Umbilical cord (tissue), 2 donors: Measurements from ENCODE around the gene G6PC3. TPM values are rescaled to one million over a fixed set of nuclear protein-coding genes. Genes with fewer than 3 reads are reported as not detected.

ENCODE experiments used
- DNase-seq: peaks from one replicate; pipeline ENCODE4 v3.0.0-alpha.2; 2015; ENCODE audit warnings: low spot score
- total RNA-seq: library from RNA; depleted of rRNA; stranded (reverse); fragments of >200 nt; gene quantifications from one replicate; pipeline ENCODE4 v1.2.3, GENCODE V29; 2014; ENCODE audit warnings: low replicate concordance; ENCODE audit not compliant: insufficient read depth

G6PC3 gene
- total RNA-seq, 1 donor from 2014 or later, result 3.6 TPM

DNA sequence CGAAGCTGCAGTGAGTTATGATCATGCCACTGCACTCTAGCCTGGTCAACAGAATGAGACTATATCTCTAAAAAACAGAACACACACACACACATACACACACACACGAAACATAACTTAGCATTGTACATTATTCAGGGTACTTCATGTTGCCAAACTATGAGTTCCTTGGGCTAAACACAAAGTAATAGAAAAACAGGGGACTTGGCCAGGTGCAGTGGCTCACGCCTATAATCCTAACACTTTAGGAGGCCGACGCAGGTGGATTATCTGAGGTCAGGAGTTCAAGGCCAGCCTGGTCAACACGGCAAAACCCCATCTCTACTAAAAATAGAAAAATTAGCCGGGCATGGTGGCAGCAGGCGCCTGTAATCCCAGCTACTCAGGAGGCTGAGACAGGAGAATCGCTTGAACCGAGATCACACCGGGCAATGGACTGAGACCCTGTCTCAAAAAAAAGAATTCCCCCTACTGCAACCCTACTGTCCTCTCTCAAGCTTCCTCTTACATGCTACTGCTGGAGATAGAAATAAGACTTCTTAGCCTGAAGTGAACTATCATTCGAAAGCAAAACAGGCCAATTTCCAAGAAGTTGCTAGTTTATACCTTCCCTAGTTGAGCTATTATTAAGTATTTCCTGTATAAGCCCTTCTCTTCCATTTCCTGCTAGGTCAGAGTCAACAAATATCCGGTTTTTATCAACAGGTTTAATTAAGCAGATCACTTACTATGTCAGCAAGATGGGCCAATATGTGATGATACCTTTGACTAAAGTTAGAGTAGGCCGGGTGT lies 11.2 kb upstream of the G6PC3 start:
- DNase-seq, result no peak

DNA sequence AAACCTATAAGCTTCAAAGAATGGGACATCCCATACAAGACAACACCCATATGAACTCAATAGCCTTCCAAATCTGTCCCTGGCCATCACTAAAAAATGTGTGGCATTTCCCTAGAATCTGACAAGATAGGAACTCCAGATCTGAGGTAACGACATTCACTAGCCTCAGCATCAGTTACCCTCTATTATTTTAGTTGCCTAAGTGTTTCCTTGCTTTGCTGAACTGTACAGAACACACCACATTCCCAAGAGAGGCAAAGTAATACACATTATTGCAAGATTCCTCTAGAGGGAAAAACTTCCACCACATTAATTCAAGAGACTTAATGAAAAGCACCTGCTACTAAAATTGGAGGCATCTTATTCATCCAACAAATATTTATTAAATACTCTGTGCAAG lies 9.1 kb upstream of the G6PC3 start:
- no peak for DNase-seq

DNA sequence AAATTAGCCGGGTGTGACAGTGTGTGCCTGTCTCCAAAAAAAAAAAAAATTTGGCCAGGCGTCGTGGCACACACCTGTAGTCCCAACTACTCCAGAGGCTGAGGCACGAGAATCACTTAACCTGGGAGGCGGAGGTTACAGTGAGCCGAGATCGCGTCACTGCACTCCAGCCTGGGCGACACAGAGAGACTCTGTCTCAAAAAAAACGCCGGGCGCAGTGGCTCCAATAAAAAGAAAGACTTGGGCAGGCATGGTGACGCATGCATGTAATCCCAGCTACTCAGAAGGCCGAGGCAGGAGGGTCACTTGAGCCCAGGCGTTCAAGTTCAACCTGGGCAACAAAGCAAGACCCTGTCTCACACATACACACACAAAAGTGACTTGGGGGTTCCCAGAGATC lies 7.7 kb upstream of the G6PC3 start:
- DNase-seq, result no peak

- DNase-seq, result no peak
These were observed 6.6 kb upstream of the G6PC3 start for GRCh38 chr17:44063704-44064639.

DNA sequence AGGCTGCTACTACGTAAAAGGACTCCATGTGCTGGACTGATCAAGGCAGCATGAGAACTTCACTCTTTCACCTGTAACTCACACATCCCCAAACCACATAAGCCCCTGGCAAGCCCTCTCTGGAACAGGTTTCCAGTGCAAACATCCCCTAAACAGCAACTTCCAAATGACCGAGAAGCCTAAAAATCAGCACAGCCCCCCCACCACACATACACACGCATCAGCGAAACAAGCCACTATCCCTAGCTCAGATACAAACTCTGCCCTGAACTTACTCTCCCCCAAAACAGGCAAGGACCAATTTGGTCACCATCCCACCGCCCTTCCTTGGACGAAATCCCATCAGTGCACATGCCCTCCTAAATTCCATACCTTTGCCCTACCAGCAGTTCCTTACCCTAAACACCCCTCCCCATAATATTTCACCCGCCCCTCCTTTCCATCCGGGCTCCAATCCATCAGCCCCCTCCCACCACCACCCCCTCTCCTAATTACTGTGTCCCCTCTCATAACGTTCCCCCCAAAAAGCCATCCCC lies 4.8 kb upstream of the G6PC3 start:
- DNase-seq, result peak; percentile 17

- DNase-seq, result peak; percentile 92
These were observed 4.2 kb upstream of the G6PC3 start, which contains the start of gene LSM12 for GRCh38 chr17:44066204-44066930. Gene LSM12 (minus strand): TSS chr17:44066671. CDS start chr17:44066587, 84 bp downstream.

DNA sequence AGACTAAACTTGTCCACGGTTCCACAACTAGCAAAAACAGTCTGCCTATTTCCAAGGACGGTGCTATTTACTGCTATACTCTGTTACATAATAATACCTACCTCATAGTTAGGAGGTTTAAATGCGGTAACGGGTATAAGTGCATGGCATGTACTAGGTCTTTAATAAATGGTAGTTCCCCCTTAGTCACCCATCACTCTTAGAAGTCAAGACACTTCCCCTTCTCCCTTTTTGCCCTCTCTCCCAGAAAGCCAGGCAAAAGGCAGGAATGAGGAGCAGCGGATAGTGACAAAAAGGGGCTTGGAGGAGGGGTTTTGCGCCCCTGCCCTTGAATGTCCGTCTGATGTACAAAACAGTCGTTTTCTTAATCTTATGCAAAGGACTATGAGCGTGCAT lies 3.0 kb upstream of the G6PC3 start:
- no peak for DNase-seq

GRCh38 chr17:44069974-44070454 lies 521 bp upstream of the G6PC3 start:
- DNase-seq, result no peak

GRCh38 chr17:44071198-44071520 lies 624 bp downstream of the G6PC3 start:
- DNase-seq, result no peak

GRCh38 chr17:44071772-44072171 lies 1.2 kb downstream of the G6PC3 start:
- DNase-seq, result no peak

DNA sequence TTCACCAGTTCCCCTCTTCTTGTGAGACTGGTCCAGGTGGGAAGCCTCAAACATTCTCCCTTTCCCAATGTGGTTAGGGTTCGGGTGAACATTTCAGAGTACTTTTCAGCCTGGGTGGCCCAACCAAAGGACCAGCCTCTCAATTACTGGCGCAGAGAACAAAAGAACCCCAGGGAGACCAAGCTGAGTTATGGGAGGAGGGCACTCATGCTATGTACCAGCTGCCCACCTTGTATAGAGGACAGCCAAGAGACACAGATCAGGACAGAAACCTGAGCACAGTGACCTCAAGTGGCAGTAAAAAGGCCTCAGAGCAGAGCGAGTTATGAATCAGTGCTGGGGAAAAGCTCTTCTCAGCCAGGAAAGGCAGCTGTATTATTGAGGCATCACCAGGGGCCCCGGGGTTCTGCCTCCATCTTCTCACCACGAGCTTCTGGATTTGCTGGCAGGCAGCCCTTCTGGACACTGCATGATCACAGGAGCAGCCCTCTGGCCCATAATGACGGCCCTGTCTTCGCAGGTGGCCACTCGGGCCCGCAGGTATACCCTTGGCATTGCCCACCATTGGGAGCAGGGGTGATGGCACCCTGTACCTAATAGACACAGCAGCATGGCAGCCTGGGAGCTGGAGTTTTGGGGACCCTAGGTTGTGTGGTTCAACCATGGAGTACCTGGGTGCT lies 3.8 kb downstream of the G6PC3 start:
- no peak for DNase-seq

DNA sequence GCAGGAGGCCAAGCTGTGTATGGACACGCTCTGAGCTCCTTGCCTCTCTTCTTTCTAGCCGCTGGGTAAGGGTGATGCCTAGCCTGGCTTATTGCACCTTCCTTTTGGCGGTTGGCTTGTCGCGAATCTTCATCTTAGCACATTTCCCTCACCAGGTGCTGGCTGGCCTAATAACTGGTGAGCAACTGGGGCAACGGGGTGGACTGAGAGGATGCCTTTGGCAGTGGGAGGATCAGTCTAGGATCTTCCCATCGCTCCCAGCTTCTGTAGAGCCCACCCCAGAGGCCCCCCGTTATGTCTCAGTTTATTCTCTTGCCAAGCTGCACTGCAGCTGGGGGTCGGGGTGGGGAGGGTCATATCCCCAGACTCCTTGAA lies 4.4 kb downstream of the G6PC3 start:
- no peak for DNase-seq

DNA sequence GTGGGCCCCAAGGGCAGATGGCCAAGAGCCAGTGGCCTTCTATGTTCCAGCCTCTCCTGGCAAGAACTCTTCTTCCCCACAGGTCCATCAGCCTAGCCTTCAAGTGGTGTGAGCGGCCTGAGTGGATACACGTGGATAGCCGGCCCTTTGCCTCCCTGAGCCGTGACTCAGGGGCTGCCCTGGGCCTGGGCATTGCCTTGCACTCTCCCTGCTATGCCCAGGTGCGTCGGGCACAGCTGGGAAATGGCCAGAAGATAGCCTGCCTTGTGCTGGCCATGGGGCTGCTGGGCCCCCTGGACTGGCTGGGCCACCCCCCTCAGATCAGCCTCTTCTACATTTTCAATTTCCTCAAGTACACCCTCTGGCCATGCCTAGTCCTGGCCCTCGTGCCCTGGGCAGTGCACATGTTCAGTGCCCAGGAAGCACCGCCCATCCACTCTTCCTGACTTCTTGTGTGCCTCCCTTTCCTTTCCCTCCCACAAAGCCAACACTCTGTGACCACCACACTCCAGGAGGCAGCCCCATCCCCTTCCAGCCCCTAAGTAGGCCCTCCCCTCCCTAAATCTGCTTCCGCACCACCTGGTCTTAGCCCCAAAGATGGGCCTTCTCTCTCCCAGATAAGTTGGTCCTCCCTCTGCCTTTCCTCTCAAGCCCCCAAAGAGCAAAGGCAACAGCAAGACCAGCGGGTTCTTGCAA lies 5.2 kb downstream of the G6PC3 start:
- DNase-seq, result no peak

GRCh38 chr17:44076716-44077594 lies 6.4 kb downstream of the G6PC3 start:
- DNase-seq, result no peak

- no peak for DNase-seq
These were observed 7.0 kb downstream of the G6PC3 start for GRCh38 chr17:44077595-44077909.

- DNase-seq, result no peak
These were observed 7.9 kb downstream of the G6PC3 start for GRCh38 chr17:44078412-44078811.

GRCh38 chr17:44079877-44080821 lies 9.6 kb downstream of the G6PC3 start:
- no peak for DNase-seq

DNA sequence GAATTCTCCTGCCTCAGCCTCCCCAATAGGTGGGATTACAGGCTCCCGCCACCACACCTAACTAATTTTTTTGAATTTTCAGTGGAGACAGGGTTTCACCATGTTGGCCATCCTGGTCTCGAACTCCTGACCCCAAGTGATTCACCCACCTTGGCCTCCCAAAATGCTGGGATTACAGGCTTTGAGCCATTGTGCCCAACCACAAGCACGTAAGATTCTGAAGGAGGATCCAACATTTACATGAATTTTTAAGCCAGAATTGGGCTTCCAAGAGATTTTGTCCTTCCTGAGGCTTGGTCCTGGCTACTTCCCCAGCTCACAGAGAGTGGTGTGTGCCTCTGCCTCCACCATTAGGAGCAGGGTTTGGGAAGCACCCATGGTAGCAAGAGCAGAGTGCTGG lies 11.1 kb downstream of the G6PC3 start:
- no peak for DNase-seq
